Erythroblast (primary cell): ENCODE measurements around the gene STAT3.

Experiments
- GATA1 ChIP-seq: IDR thresholded peaks from 2 replicates; pipeline ENCODE4 v1.6.1; 2011; ENCODE audit warnings: low read depth, mild to moderate bottlenecking, control low read depth, low read length, moderate library complexity
- POLR2A ChIP-seq: IDR thresholded peaks from 2 replicates; pipeline ENCODE4 v1.6.1; 2011; ENCODE audit warnings: mild to moderate bottlenecking, low read length

- TF ChIP-seq POLR2A (no peak), GATA1 (no peak)
These were observed 102.7 kb downstream of the STAT3 start for GRCh38 chr17:42285346-42286050.
